PC-9 (cell line): ENCODE data around the gene SH2D5. TPM values are rescaled to one million over a fixed set of nuclear protein-coding genes. Genes with fewer than 3 reads are reported as not detected.

ENCODE experiments used
- BruUV-seq: library from RNA; stranded (reverse); fragments of 400-500 nt; replicated peaks from 2 replicates; lab custom pipeline; 2021; lab: Mats Ljungman, UMichigan
- CTCF ChIA-PET: fragments of 300-600 bp; sonication (Branson Sonifier 250); formaldehyde crosslinking; loops from one replicate; lab custom pipeline; 2022; ENCODE audit warnings: antibody characterized with exemption; lab: Charles Lee
- POLR2A ChIA-PET: fragments of 300-600 bp; sonication (Branson Sonifier 250); formaldehyde crosslinking; loops from one replicate; lab custom pipeline; 2022; ENCODE audit warnings: antibody characterized with exemption; ENCODE audit not compliant: unreplicated experiment; lab: Charles Lee
- DNase-seq, 2 experiments: peaks; one replicate each; pipeline versions ENCODE4 v3.0.0 to v3.0.0-alpha.2; 2015 to 2022; ENCODE audit warnings: mixed read lengths in 1 of 2
- H2AFZ ChIP-seq: fragments of 200-600 bp; sonication (generic); 2 replicates; pipeline ENCODE4 v1.8.1; 2017; ENCODE audit warnings: antibody characterized with exemption
- H3F3A ChIP-seq: fragments of 200-600 bp; sonication (generic); 2 replicates; pipeline ENCODE4 v1.8.1; 2017; ENCODE audit warnings: antibody characterized with exemption, mild to moderate bottlenecking, low read depth; ENCODE audit not compliant: insufficient read depth
- H3K27ac ChIP-seq: fragments of 200-600 bp; sonication (generic); 2 replicates; pipeline ENCODE4 v1.6.1; 2016; ENCODE audit warnings: mixed run types
- H3K27me3 ChIP-seq: fragments of 200-600 bp; sonication (generic); 2 replicates; pipeline ENCODE4 v1.6.1; 2016; ENCODE audit warnings: low read depth, mixed run types; ENCODE audit not compliant: insufficient read depth
- H3K36me3 ChIP-seq: fragments of 200-600 bp; sonication (generic); 2 replicates; pipeline ENCODE4 v1.6.1; 2016; ENCODE audit warnings: low read depth, mixed run types
- H3K4me1 ChIP-seq: fragments of 200-600 bp; sonication (generic); replicated peaks from 2 replicates; pipeline ENCODE4 v1.6.1; 2016; ENCODE audit warnings: mixed run types; ENCODE audit not compliant: insufficient read depth
- H3K4me2 ChIP-seq: fragments of 200-600 bp; sonication (generic); 2 replicates; pipeline ENCODE4 v1.6.1; 2017; ENCODE audit warnings: mixed run types
- H3K4me3 ChIP-seq: fragments of 200-600 bp; sonication (generic); 2 replicates; pipeline ENCODE4 v1.6.1; 2016; ENCODE audit warnings: mixed run types
- H3K79me2 ChIP-seq: fragments of 200-600 bp; sonication (generic); 2 replicates; pipeline ENCODE4 v1.6.1; 2017; ENCODE audit warnings: low read depth, mixed run types
- H3K9me2 ChIP-seq: fragments of 200-600 bp; sonication (generic); 2 replicates; pipeline ENCODE4 v1.8.1; 2017; ENCODE audit warnings: mild to moderate bottlenecking; ENCODE audit not compliant: insufficient read depth
- H3K9me3 ChIP-seq: fragments of 200-600 bp; sonication (generic); 2 replicates; pipeline ENCODE4 v1.8.1; 2016; ENCODE audit warnings: low read depth; ENCODE audit not compliant: insufficient read depth
- H4K20me1 ChIP-seq: fragments of 200-600 bp; sonication (generic); 2 replicates; pipeline ENCODE4 v1.8.1; 2017; ENCODE audit not compliant: insufficient read depth
- CTCF ChIP-seq: fragments of 200-600 bp; sonication (generic); conservative IDR thresholded peaks from 2 replicates; pipeline ENCODE4 v1.6.1; 2017; ENCODE audit warnings: mixed run types, antibody characterized with exemption, mild to moderate bottlenecking, moderate library complexity
- EZH2 ChIP-seq: fragments of 200-600 bp; sonication (generic); IDR thresholded peaks from 2 replicates; pipeline ENCODE4 v1.8.0; 2017; ENCODE audit warnings: antibody characterized with exemption, low read depth
- intact Hi-C: fragments of 100-400 bp; cut with micrococcal nuclease; formaldehyde crosslinking; loops from one replicate; pipeline ENCODE4 v1.10.0; 2022; ENCODE audit not compliant: unreplicated experiment
- total RNA-seq: library from RNA; stranded (reverse); gene quantifications from 2 replicates; pipeline ENCODE4 v1.2.3, GENCODE V29; 2021

The SH2D5 gene
- total RNA-seq, 1 experiment from 2014 or later: 1.5 TPM

- Histone ChIP-seq H3K27ac (no peak overlapping the region), H3K4me3 (no peak overlapping the region), H3K9me2 (no peaks in the 10 kb centered on the region), H3K27me3 (no peaks in the 10 kb centered on the region), H4K20me1 (no peaks in the 10 kb centered on the region), H3K36me3 (no peaks in the 10 kb centered on the region), H3K9me3 (no peaks in the 10 kb centered on the region), H3F3A (no peaks in the 10 kb centered on the region; the same call in 1 of the 2 replicates), H2AFZ (no peak overlapping the region), H3K4me2 (no peak overlapping the region), H3K4me1 (peaks cover 5% of the 10 kb centered on the region; the same call in 1 of the 2 replicates), H3K79me2 (no peaks in the 10 kb centered on the region)
- TF ChIP-seq EZH2 (no peak), CTCF (no peak)
- DNase-seq: no peak
- CTCF ChIA-PET: no interaction called here
- POLR2A ChIA-PET: no interaction called here
- no TSS peak for BruUV-seq
- intact Hi-C loops: loop anchor here (5.0 kb wide), 1 partner anchor 34 kb away; the partner anchor contains the start of gene SH2D5
Measured at GRCh38 chr1:20698195-20698910, 34.1 kb downstream of the SH2D5 start.

GRCh38 chr1:20697563-20697962 is 34.9 kb downstream of the SH2D5 start:
- no peaks in the 10 kb centered on the region for H3K27me3 ChIP-seq
- no peaks in the 10 kb centered on the region; the same call in 1 of the 2 replicates for H3F3A ChIP-seq
- no peak overlapping the region for H2AFZ ChIP-seq
- BruUV-seq: no TSS peak
- H3K79me2 ChIP-seq: no peaks in the 10 kb centered on the region
- no peaks in the 10 kb centered on the region for H3K9me3 ChIP-seq
- intact Hi-C loops: loop anchor here (5.0 kb wide), 1 partner anchor 35 kb away; the partner anchor contains the start of gene SH2D5
- no peak overlapping the region for H3K27ac ChIP-seq
- CTCF ChIA-PET: interaction anchor here (1.0 to 1.2 kb wide), 3 partner anchors 8 to 554 kb away, joined by 3 to 4 read pairs (median 4); no protein-coding TSS in a partner anchor
- peak overlapping the region; percentile 93 for H3K4me2 ChIP-seq
- H3K9me2 ChIP-seq: no peaks in the 10 kb centered on the region
- no peaks in the 10 kb centered on the region for H4K20me1 ChIP-seq
- no peak for TF ChIP-seq CTCF
- TF ChIP-seq EZH2: no peak
- H3K4me1 ChIP-seq: peaks cover 5% of the 10 kb centered on the region; the same call in 1 of the 2 replicates
- no peaks in the 10 kb centered on the region for H3K36me3 ChIP-seq
- POLR2A ChIA-PET: no interaction called here
- DNase-seq: no peak
- H3K4me3 ChIP-seq: no peak overlapping the region

- ChIA-PET POLR2A (interaction anchor here (0.6 to 0.7 kb wide), 2 partner anchors 285 to 498 kb away, joined by 3 to 6 read pairs; no protein-coding TSS in a partner anchor), CTCF (interaction anchor here (0.6 to 1.2 kb wide), 13 partner anchors 9 to 1279 kb away, joined by 3 to 12 read pairs (median 4); no protein-coding TSS in a partner anchor)
- BruUV-seq: no TSS peak
- intact Hi-C loops: loop anchor here (1.0 to 5.0 kb wide), 2 partner anchors 36 to 499 kb away; partner anchors contain the start of gene SH2D5
- no peaks in the 10 kb centered on the region for H3K36me3 ChIP-seq
- no peaks in the 10 kb centered on the region for H4K20me1 ChIP-seq
- H3K4me1 ChIP-seq: peaks cover 5% of the 10 kb centered on the region; the same call in 1 of the 2 replicates
- peak overlapping the region; percentile 53; the same call in 1 of the 2 replicates for H3K27ac ChIP-seq
- no peaks in the 10 kb centered on the region for H3K79me2 ChIP-seq
- H3K4me3 ChIP-seq: peak overlapping the region; percentile 65; the same call in 1 of the 2 replicates
- H3K9me3 ChIP-seq: no peaks in the 10 kb centered on the region
- no peak for TF ChIP-seq EZH2
- peak; percentile 84 for TF ChIP-seq CTCF
- H3F3A ChIP-seq: no peaks in the 10 kb centered on the region; the same call in 1 of the 2 replicates
- no peaks in the 10 kb centered on the region for H3K27me3 ChIP-seq
- H2AFZ ChIP-seq: peak overlapping the region; percentile 83
- H3K9me2 ChIP-seq: no peaks in the 10 kb centered on the region
- H3K4me2 ChIP-seq: peak overlapping the region; percentile 93
- peak; percentile 67 to 90 for DNase-seq
Measured at GRCh38 chr1:20696397-20697333, 35.8 kb downstream of the SH2D5 start.
